ENCODE results near the gene TRAF1.

GRCh38 chr9:120966013-120966369 lies 39.4 kb upstream of the TRAF1 start:
- no peak for TF ChIP-seq CTCF (IDR thresholded peaks at IDR 0.05)
- TF ChIP-seq POLR2AphosphoS5 (IDR thresholded peaks at IDR 0.05) = peak in 1 of 4 donors; percentile 35
- TF ChIP-seq EP300 (IDR thresholded peaks at IDR 0.05) = no peak
- no peak for TF ChIP-seq POLR2A (IDR thresholded peaks at IDR 0.05)
